Esophagus (tissue), 2 donors: ENCODE data around the gene PROS1. TPM values are rescaled to one million over a fixed set of nuclear protein-coding genes. Genes with fewer than 3 reads are reported as not detected.
A peak's percentile ranks its signal among the peaks of the same experiment; 100 is the strongest.
"Not testable (repeated sequence)": the region's sequence is repeated elsewhere in the genome, so short reads cannot be mapped to it uniquely, and the experiment has no call there.

Experiments used
- H3K27ac ChIP-seq, 2 donors: one replicate each; pipeline ENCODE4 v1.5.1; 2013; ENCODE audit warnings: low read depth in 2 of 2, mild to moderate bottlenecking in 2 of 2, inconsistent platforms in 1 of 2, low read length in 1 of 2, moderate library complexity in 1 of 2
- H3K27me3 ChIP-seq, 2 donors: one replicate each; pipeline ENCODE4 v1.6.1; 2013; ENCODE audit warnings: low read length in 2 of 2, control low read depth in 1 of 2, mild to moderate bottlenecking in 1 of 2; ENCODE audit not compliant: insufficient read depth in 2 of 2, control insufficient read depth in 1 of 2
- H3K36me3 ChIP-seq, 2 donors: one replicate each; pipeline ENCODE4 v1.6.1; 2013; ENCODE audit warnings: low read length in 1 of 2; ENCODE audit not compliant: control insufficient read depth in 2 of 2, insufficient read depth in 2 of 2
- H3K4me1 ChIP-seq, 2 donors: one replicate each; pipeline ENCODE4 v1.6.1; 2013; ENCODE audit warnings: low read length in 1 of 2; ENCODE audit not compliant: control insufficient read depth in 2 of 2, insufficient read depth in 2 of 2
- H3K4me3 ChIP-seq, 2 donors: one replicate each; pipeline ENCODE4 v1.5.1; 2013; ENCODE audit warnings: low read length in 2 of 2, mild to moderate bottlenecking in 2 of 2, low read depth in 1 of 2, moderate library complexity in 1 of 2
- H3K9me3 ChIP-seq, 2 donors: one replicate each; pipeline ENCODE4 v1.6.1; 2013; ENCODE audit warnings: mild to moderate bottlenecking in 2 of 2, low read depth in 1 of 2, low read length in 1 of 2, moderate library complexity in 1 of 2; ENCODE audit not compliant: control insufficient read depth in 2 of 2, insufficient read depth in 1 of 2
- WGBS, 2 donors: extraction: QIAGEN DNeasy Blood & Tissue Kit; methylation state at CpG; one replicate each; pipeline ENCODE4 v1.1.7; 2013; 5-methylcytosine and 5-hydroxymethylcytosine counted together
- polyA plus RNA-seq, 2 donors: library from polyadenylated mRNA; stranded (reverse); fragments of 200-250 nt; gene quantifications; one replicate each; pipeline ENCODE4 v1.2.3, GENCODE V29; 2013
- donor health status: healthy with polysubstance abuse.
- donor health status: Bipolar disorder and iron deficiency.

Gene PROS1
- polyA plus RNA-seq, 2 donors: 4.4 to 8.1 TPM

GRCh38 chr3:93981649-93982048 lies 8.0 kb upstream of the PROS1 start:
- no peak overlapping the region for H3K4me3 ChIP-seq
- H3K27ac ChIP-seq: no peak overlapping the region
- no peaks in the 10 kb centered on the region for H3K9me3 ChIP-seq
- H3K4me1 ChIP-seq: no peaks in the 10 kb centered on the region
- 94 to 97% methylated on average over 13 of the region's 13 CpGs for WGBS, 2 donors
- no peaks in the 10 kb centered on the region for H3K36me3 ChIP-seq
- no peaks in the 10 kb centered on the region for H3K27me3 ChIP-seq

- H3K27me3 ChIP-seq: no peaks in the 10 kb centered on the region
- no peaks in the 10 kb centered on the region for H3K4me1 ChIP-seq
- H3K27ac ChIP-seq: peak within 1 kb of the TSS; percentile 92 to 93
- peak within 1 kb of the TSS; percentile 84 to 91 for H3K4me3 ChIP-seq
- WGBS, 2 donors: 0% methylated on average over 59 to 66 of the region's 66 CpGs
- no peaks in the 10 kb centered on the region for H3K36me3 ChIP-seq
- H3K9me3 ChIP-seq: no peaks in the 10 kb centered on the region
Measured at GRCh38 chr3:93979850-93980676, 6.4 kb upstream of the PROS1 start, which contains the start of gene ARL13B. Gene ARL13B (plus strand): TSS chr3:93980155. CDS start chr3:93980424, 269 bp downstream.

DNA sequence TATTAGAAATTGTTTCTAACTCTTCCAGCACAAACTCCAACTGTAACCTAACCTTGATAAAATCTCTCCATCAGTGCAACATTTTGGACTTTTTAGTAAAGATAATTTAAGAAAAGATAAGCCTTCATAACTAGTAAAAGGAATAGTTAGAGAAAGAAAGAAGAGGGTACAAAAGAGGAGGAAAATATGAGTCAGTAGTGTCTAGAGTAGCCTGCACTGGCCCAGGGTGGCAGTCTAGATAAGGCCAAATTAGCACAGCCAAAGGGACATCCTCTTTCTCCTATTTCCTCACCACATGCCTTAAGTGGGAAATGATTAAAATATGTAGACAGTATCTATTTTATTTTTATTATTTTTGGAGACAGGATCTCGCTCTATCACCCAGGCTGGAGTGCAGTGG lies 3.7 kb downstream of the PROS1 start:
- H3K9me3 ChIP-seq: no peaks in the 10 kb centered on the region
- no peak overlapping the region for H3K4me3 ChIP-seq
- H3K27ac ChIP-seq: no peak overlapping the region
- H3K27me3 ChIP-seq: no peaks in the 10 kb centered on the region
- H3K36me3 ChIP-seq: no peaks in the 10 kb centered on the region
- 93 to 97% methylated on average over 1 of the region's 1 CpG for WGBS, 2 donors
- H3K4me1 ChIP-seq: no peaks in the 10 kb centered on the region

DNA sequence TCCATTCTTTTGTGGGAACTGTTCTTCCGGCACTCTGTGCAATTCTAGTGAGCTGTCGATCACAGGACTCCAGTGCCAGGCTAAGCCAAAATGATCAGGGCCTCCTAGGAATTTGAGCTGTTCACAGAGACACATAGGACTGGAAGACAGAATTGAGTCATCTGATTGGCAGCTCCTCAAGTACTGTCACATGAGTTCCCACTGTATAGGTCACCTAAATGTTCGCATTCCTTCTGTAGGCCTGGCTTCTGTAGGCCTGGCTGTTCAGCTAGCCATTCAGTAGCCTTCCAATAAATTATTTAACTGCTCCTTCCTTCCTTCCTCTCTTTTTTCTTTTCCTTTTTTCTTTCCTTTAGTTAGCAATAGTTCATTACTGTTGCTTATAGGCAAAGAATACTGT lies 4.3 kb downstream of the PROS1 start:
- no peaks in the 10 kb centered on the region for H3K36me3 ChIP-seq
- H3K9me3 ChIP-seq: no peaks in the 10 kb centered on the region
- no peaks in the 10 kb centered on the region for H3K27me3 ChIP-seq
- no peak overlapping the region for H3K27ac ChIP-seq
- no peak overlapping the region for H3K4me3 ChIP-seq
- H3K4me1 ChIP-seq: no peaks in the 10 kb centered on the region
- WGBS, 2 donors: 59 to 62% methylated on average over 3 of the region's 3 CpGs

GRCh38 chr3:93965106-93965505 lies 8.6 kb downstream of the PROS1 start:
- not testable (repeated sequence) for H3K4me3 ChIP-seq, H3K36me3 ChIP-seq, H3K27ac ChIP-seq, H3K27me3 ChIP-seq, H3K4me1 ChIP-seq, H3K9me3 ChIP-seq
- 94 to 97% methylated on average over 19 of the region's 19 CpGs for WGBS, 2 donors

- H3K4me3 ChIP-seq: no peak overlapping the region
- H3K27ac ChIP-seq: no peak overlapping the region
- no peaks in the 10 kb centered on the region for H3K27me3 ChIP-seq
- no peaks in the 10 kb centered on the region for H3K4me1 ChIP-seq
- WGBS, 2 donors: 87 to 89% methylated on average over 3 of the region's 3 CpGs
- H3K36me3 ChIP-seq: no peaks in the 10 kb centered on the region
- H3K9me3 ChIP-seq: no peaks in the 10 kb centered on the region
Measured at GRCh38 chr3:93962798-93963197, 10.9 kb downstream of the PROS1 start.

GRCh38 chr3:93961489-93961888 lies 12.2 kb downstream of the PROS1 start:
- WGBS, 2 donors: 51 to 52% methylated on average over 1 of the region's 1 CpG
- Histone ChIP-seq H3K9me3 (no peaks in the 10 kb centered on the region), H3K36me3 (no peaks in the 10 kb centered on the region), H3K4me3 (no peak overlapping the region), H3K4me1 (no peaks in the 10 kb centered on the region), H3K27ac (no peak overlapping the region), H3K27me3 (no peaks in the 10 kb centered on the region)

DNA sequence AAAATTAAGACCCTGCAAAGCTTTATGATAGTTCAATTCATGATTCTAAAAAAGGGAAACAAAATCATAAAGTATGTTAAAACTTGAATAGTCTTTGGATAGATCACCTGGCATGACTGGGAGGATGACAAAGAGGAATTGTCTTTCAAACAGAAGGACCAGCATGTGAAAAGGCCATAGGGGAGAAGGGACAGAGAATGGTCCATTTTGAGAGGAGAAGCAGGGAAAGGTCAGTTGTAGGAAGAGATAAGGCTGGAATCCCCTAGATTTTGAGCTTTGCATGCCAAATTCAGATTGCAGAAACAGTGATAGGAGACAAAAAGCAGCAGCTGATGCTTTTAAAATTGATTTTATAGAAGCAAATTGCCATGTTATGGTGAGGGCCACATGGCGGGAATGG lies 12.7 kb downstream of the PROS1 start:
- no peaks in the 10 kb centered on the region for H3K36me3 ChIP-seq
- H3K27ac ChIP-seq: no peak overlapping the region
- no peaks in the 10 kb centered on the region for H3K9me3 ChIP-seq
- H3K4me1 ChIP-seq: no peaks in the 10 kb centered on the region
- H3K4me3 ChIP-seq: no peak overlapping the region
- no peaks in the 10 kb centered on the region for H3K27me3 ChIP-seq
- 92% methylated on average over 1 of the region's 1 CpG for WGBS, 2 donors

DNA sequence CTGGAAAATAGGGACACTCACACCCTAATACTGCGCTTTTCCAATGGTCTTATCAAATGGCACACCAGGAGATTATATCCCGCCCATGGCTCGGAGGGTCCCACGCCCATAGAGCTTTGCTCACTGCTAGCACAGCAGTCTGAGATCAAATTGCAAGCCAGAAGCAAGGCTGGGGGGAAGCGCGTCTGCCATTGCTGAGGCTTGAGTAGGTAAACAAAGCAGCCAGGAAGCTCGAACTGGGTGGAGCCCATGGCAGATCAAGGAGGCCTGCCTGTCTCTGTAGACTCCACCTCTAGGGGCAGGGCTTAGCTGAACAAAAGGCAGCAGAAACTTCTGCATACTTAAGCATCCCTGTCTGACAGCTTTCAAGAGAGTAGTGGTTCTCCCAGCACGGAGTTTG lies 23.7 kb downstream of the PROS1 start:
- WGBS, 2 donors: 83 to 88% methylated on average over 8 of the region's 8 CpGs

DNA sequence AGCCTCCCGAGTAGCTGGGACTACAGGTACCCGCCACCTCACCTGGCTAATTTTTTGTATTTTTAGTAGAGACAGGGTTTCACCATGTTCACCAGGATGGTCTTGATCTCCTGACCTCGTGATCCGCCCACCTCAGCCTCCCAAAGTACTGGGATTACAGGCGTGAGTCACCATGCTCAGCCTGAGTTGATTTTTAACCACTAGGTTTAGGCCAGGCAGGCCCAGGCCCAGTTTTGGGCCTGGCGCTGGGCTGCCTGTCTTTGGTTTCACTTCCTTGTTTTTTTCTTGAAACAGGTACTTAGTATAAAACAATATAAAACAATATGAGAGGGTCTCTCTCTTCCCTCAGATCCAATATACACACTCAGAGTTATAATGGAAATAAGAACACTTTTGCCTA lies 36.2 kb downstream of the PROS1 start:
- 82 to 87% methylated on average over 6 of the region's 6 CpGs for WGBS, 2 donors
- not testable (repeated sequence) for H3K4me1 ChIP-seq, H3K27me3 ChIP-seq, H3K4me3 ChIP-seq, H3K9me3 ChIP-seq, H3K36me3 ChIP-seq, H3K27ac ChIP-seq

More for the DNA sequence above, 23.7 kb downstream of the PROS1 start:
- not testable (repeated sequence) for H3K4me3 ChIP-seq, H3K27me3 ChIP-seq, H3K36me3 ChIP-seq, H3K27ac ChIP-seq, H3K4me1 ChIP-seq, H3K9me3 ChIP-seq
